Transverse colon (tissue), 3 donors: Measurements from ENCODE around the gene UGT1A5.

Experiments used
- CTCF ChIP-seq, 5 experiments: fragments of 200-600 bp in 3 of 5; fragments of 450-650 bp in 2 of 5; sonication (generic) in 3 of 5; IDR thresholded peaks; 1 replicate in 2 of 5; 2 replicates in 3 of 5; pipeline ENCODE4 v1.5.1; 2016 to 2017; ENCODE audit warnings: antibody characterized with exemption in 5 of 5, inconsistent platforms in 3 of 5, mild to moderate bottlenecking in 2 of 5, moderate library complexity in 1 of 5
- POLR2A ChIP-seq: fragments of 450-650 bp; IDR thresholded peaks from one replicate; pipeline ENCODE4 v1.6.1; 2016; ENCODE audit warnings: antibody characterized with exemption, mild to moderate bottlenecking, moderate library complexity

- TF ChIP-seq CTCF (IDR thresholded peaks at IDR 0.05) (no peak), POLR2A (no peak)
Measured at GRCh38 chr2:233768076-233768475, 55.4 kb downstream of the UGT1A5 start.
